Cerebellar cortex (tissue), 1 donor: Measurements from ENCODE around the gene PDE11A.
"Not testable (repeated sequence)": the region's sequence is repeated elsewhere in the genome, so short reads cannot be mapped to it uniquely, and the experiment has no call there.

Experiments used
- DNase-seq: peaks from one replicate; pipeline ENCODE4 v3.0.0-alpha.2; 2015; ENCODE audit warnings: low spot score

PDE11A gene

GRCh38 chr2:178074123-178075005 lies 1.8 kb upstream of the PDE11A start:
- DNase-seq, result no peak

- DNase-seq, result no peak
These were observed 586 bp downstream of the PDE11A start for GRCh38 chr2:178072000-178072382.

- no peak for DNase-seq
These were observed 1.8 kb downstream of the PDE11A start for GRCh38 chr2:178070824-178071223.

GRCh38 chr2:178069551-178069950 lies 3.0 kb downstream of the PDE11A start:
- no peak for DNase-seq

GRCh38 chr2:178068823-178069454 lies 3.6 kb downstream of the PDE11A start:
- no peak for DNase-seq

- no peak for DNase-seq
These were observed 5.5 kb downstream of the PDE11A start for GRCh38 chr2:178066890-178067669.

- DNase-seq, result no peak
These were observed 6.3 kb downstream of the PDE11A start for GRCh38 chr2:178066324-178066723.

- DNase-seq, result no peak
These were observed 12.9 kb downstream of the PDE11A start for GRCh38 chr2:178059681-178060080.

GRCh38 chr2:178059111-178059510 lies 13.5 kb downstream of the PDE11A start:
- no peak for DNase-seq

- no peak for DNase-seq
These were observed 15.3 kb downstream of the PDE11A start for GRCh38 chr2:178057179-178057680.

GRCh38 chr2:178056345-178056744 lies 16.2 kb downstream of the PDE11A start:
- DNase-seq, result no peak

GRCh38 chr2:178051257-178051656 lies 21.3 kb downstream of the PDE11A start:
- not testable (repeated sequence) for DNase-seq

GRCh38 chr2:178047391-178047790 lies 25.2 kb downstream of the PDE11A start:
- DNase-seq, result no peak

- DNase-seq, result no peak
These were observed 27.7 kb downstream of the PDE11A start for GRCh38 chr2:178044836-178045235.

GRCh38 chr2:178043266-178043665 lies 29.3 kb downstream of the PDE11A start:
- peak; percentile 9 for DNase-seq

GRCh38 chr2:178033583-178033982 lies 39.0 kb downstream of the PDE11A start:
- DNase-seq, result not testable (repeated sequence)

GRCh38 chr2:178029342-178029741 lies 43.2 kb downstream of the PDE11A start:
- DNase-seq, result no peak

GRCh38 chr2:178025551-178026185 lies 46.9 kb downstream of the PDE11A start:
- no peak for DNase-seq

- DNase-seq, result no peak
These were observed 54.4 kb downstream of the PDE11A start for GRCh38 chr2:178018141-178018540.

GRCh38 chr2:178016612-178017011 lies 56.0 kb downstream of the PDE11A start:
- DNase-seq, result no peak

GRCh38 chr2:178012639-178013038 lies 59.9 kb downstream of the PDE11A start:
- DNase-seq, result no peak

GRCh38 chr2:178009813-178010212 lies 62.8 kb downstream of the PDE11A start:
- no peak for DNase-seq
